ENCODE measurements around the gene CDH3.

The CDH3 gene

GRCh38 chr16:68642047-68642435 is 3.1 kb upstream of the CDH3 start:
- no peak overlapping the region for H3K4me3 ChIP-seq (ENCODE audit: low read depth, low read length)
- TF ChIP-seq, protein P1, sequence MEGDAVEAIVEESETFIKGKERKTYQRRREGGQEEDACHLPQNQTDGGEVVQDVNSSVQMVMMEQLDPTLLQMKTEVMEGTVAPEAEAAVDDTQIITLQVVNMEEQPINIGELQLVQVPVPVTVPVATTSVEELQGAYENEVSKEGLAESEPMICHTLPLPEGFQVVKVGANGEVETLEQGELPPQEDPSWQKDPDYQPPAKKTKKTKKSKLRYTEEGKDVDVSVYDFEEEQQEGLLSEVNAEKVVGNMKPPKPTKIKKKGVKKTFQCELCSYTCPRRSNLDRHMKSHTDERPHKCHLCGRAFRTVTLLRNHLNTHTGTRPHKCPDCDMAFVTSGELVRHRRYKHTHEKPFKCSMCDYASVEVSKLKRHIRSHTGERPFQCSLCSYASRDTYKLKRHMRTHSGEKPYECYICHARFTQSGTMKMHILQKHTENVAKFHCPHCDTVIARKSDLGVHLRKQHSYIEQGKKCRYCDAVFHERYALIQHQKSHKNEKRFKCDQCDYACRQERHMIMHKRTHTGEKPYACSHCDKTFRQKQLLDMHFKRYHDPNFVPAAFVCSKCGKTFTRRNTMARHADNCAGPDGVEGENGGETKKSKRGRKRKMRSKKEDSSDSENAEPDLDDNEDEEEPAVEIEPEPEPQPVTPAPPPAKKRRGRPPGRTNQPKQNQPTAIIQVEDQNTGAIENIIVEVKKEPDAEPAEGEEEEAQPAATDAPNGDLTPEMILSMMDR (IDR thresholded peaks at IDR 0.05; ENCODE audit: low read depth, low read length): no peak

GRCh38 chr16:68642436-68643101 is 2.5 kb upstream of the CDH3 start:
- no peak overlapping the region for H3K4me3 ChIP-seq (ENCODE audit: low read depth, low read length)
- TF ChIP-seq, protein P1 (IDR thresholded peaks at IDR 0.05; ENCODE audit: low read depth, low read length): no peak

GRCh38 chr16:68643227-68643626 is 1.9 kb upstream of the CDH3 start:
- TF ChIP-seq, protein P1 (IDR thresholded peaks at IDR 0.05; ENCODE audit: low read depth, low read length): no peak
- no peak overlapping the region for H3K4me3 ChIP-seq (ENCODE audit: low read depth, low read length)

- TF ChIP-seq, protein P1 (IDR thresholded peaks at IDR 0.05; ENCODE audit: low read depth, low read length): no peak
- H3K4me3 ChIP-seq (ENCODE audit: low read depth, low read length): no peak overlapping the region
Measured at GRCh38 chr16:68643847-68644246, 1.3 kb upstream of the CDH3 start.

DNA sequence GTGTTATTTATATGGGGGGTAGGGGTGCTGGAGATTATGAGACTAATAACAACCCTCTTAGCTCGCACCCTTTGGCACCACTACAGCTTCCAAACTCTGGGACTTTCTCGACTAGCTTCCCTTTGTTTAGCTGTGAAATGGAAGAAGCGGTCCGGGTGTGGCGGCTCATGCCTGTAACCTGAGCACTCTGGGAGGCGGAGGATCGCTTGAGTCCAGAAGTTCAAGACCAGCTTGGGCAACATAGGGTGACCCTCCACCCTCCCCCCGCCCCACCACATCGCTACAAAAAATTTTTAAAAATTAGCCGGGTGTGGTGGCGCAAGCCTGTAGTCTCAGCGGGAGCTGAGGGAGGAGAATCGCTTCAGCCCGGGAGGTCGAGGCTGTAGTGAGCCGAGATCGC is 814 bp upstream of the CDH3 start:
- TF ChIP-seq, protein P1 (IDR thresholded peaks at IDR 0.05; ENCODE audit: low read depth, low read length): no peak
- H3K4me3 ChIP-seq (ENCODE audit: low read depth, low read length): no peak overlapping the region

DNA sequence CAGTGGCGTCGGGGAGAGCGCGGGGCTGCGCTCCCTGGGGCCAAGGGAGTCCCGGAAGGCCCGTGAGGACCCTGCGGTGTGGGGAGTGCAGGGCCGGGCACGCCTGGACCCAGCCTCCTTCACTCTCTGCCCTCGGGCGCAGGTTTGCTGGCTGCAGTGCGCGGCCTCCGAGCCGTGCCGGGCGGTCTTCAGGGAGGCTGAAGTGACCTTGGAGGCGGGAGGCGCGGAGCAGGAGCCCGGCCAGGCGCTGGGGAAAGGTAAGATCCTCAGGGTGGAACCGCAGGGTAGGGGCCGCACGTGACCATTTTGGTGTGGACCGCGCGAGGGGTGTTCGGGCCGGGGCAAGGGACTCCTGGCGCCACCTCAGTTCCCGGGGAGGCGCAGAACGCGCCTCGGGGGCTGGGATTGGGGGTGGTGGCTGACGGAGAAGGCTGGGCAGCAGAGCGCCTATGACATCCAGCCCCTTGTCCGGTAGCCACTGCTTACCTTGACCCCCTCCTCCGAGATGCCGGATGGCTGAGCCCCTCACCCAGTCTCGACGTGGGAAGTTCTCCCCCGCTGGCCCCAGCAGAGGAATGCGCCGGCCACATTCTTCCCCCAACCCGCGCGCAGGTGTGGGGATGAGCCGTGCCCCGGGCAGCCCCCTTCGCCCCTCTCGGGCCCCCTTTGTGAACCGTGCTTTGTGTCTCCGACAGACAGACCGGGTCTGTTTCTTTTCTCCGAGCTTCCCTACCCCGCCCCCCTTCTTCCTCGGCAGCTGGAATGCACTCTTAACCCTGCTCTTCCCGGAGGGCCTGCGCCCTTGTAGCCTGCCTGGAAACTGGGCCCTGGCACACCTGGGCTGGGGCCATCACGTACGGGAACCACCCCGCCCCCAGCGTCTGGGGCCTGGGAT is 631 bp downstream of the CDH3 start:
- TF ChIP-seq, protein P1 (IDR thresholded peaks at IDR 0.05; ENCODE audit: low read depth, low read length): no peak
- no peak overlapping the region for H3K4me3 ChIP-seq (ENCODE audit: low read depth, low read length)
